Measurements from ENCODE around the gene DONSON.

The DONSON gene

GRCh38 chr21:33542640-33543504 lies 45.6 kb downstream of the DONSON start, which contains the start of gene SON:
TSS of gene SON (plus strand) at chr21:33543038. CDS start at chr21:33543093, 55 bp downstream.
- FAIRE-seq (peak; percentile 99), DNase-seq (ENCODE audit: insufficient read length, low spot score) (peak; percentile 81)

- DNase-seq (ENCODE audit: insufficient read length, low spot score) (peak; percentile 51), FAIRE-seq (peak; percentile 82)
Observed at GRCh38 chr21:33541756-33542639, 46.5 kb downstream of the DONSON start, which contains the start of gene GART. TSS of gene GART (minus strand) at chr21:33542117. CDS start at chr21:33539315, 2,802 bp downstream.

- DNase-seq (ENCODE audit: insufficient read length, low spot score) (no peak), FAIRE-seq (peak; percentile 74)
Observed at GRCh38 chr21:33541105-33541711, 47.3 kb downstream of the DONSON start.

- FAIRE-seq, result no peak
Observed at GRCh38 chr21:33540711-33541104, 47.8 kb downstream of the DONSON start.

GRCh38 chr21:33539616-33540015 lies 48.9 kb downstream of the DONSON start:
- FAIRE-seq (no peak), DNase-seq (ENCODE audit: insufficient read length, low spot score) (no peak)

More at GRCh38 chr21:33540711-33541104, 47.8 kb downstream of the DONSON start:
- no peak for DNase-seq (ENCODE audit: insufficient read length, low spot score)

GRCh38 chr21:33537212-33537611 lies 51.3 kb downstream of the DONSON start:
- FAIRE-seq, result no peak
- no peak for DNase-seq (ENCODE audit: insufficient read length, low spot score)

GRCh38 chr21:33531007-33531406 lies 57.5 kb downstream of the DONSON start:
- DNase-seq (ENCODE audit: insufficient read length, low spot score) (no peak), FAIRE-seq (no peak)
